ENCODE measurements around the gene PPARG. TPM values are rescaled to one million over a fixed set of nuclear protein-coding genes. Genes with fewer than 3 reads are reported as not detected.

The PPARG gene
- total and polyA plus RNA-seq, 2 experiments from 2014 or later = 0.15 to 0.42 TPM

GRCh38 chr3:12375572-12375971 is 86.7 kb downstream of the PPARG start (continued):
- no peak for TF ChIP-seq ZNF462 (CRISPR knock-in tag; IDR thresholded peaks at IDR 0.05)

GRCh38 chr3:12379640-12380429 is 91.0 kb downstream of the PPARG start:
- Histone ChIP-seq H3K36me3 (ENCODE audit: insufficient read depth) (no peaks in the 10 kb centered on the region), H2AFZ (no peak overlapping the region), H4K20me1 (replicated peaks; ENCODE audit: insufficient read depth) (no peaks in the 10 kb centered on the region), H3K4me3 (no peak overlapping the region), H3K27me3 (ENCODE audit: insufficient read depth) (no peaks in the 10 kb centered on the region), H3K4me2 (no peak overlapping the region), H3F3A (replicated peaks; ENCODE audit: low read depth) (no peaks in the 10 kb centered on the region), H3K27ac (ENCODE audit: low read depth) (no peak overlapping the region), H3K9me2 (ENCODE audit: insufficient read depth) (no peaks in the 10 kb centered on the region), H3K4me1 (ENCODE audit: insufficient read depth) (no peaks in the 10 kb centered on the region), H3K79me2 (replicated peaks; ENCODE audit: insufficient read depth) (no peaks in the 10 kb centered on the region)
- Mint-ChIP-seq H3K4me1 (no peaks in the 10 kb centered on the region), H3K4me3 (no peak overlapping the region), H3K27me3 (ENCODE audit: insufficient read depth, low read depth, poor library complexity) (no peaks in the 10 kb centered on the region), H3K36me3 (ENCODE audit: low read depth) (no peaks in the 10 kb centered on the region), H3K9me3 (no peaks in the 10 kb centered on the region), H3K27ac (no peak overlapping the region)
- ATAC-seq = no peak
- DNase-seq (ENCODE audit: low spot score) = no peak
- TF ChIP-seq POLR2AphosphoS5 (IDR thresholded peaks at IDR 0.05; ENCODE audit: low read depth) (no peak), JUNB (IDR thresholded peaks at IDR 0.05; ENCODE audit: unreplicated experiment) (no peak), ZNF331 (CRISPR knock-in tag; IDR thresholded peaks at IDR 0.05; ENCODE audit: low read depth) (no peak), EZH2 (IDR thresholded peaks at IDR 0.05; ENCODE audit: low read depth, unreplicated experiment) (no peak), ZNF114 (CRISPR knock-in tag; IDR thresholded peaks at IDR 0.05) (no peak), ZNF462 (CRISPR knock-in tag; IDR thresholded peaks at IDR 0.05) (no peak), ETS1 (IDR thresholded peaks at IDR 0.05) (no peak), EZH2phosphoT487 (IDR thresholded peaks at IDR 0.05; ENCODE audit: unreplicated experiment) (no peak)
